Measurements from ENCODE around the gene MOB3C.
"Not testable (repeated sequence)": the region's sequence is repeated elsewhere in the genome, so short reads cannot be mapped to it uniquely, and the experiment has no call there.

The MOB3C gene

DNA sequence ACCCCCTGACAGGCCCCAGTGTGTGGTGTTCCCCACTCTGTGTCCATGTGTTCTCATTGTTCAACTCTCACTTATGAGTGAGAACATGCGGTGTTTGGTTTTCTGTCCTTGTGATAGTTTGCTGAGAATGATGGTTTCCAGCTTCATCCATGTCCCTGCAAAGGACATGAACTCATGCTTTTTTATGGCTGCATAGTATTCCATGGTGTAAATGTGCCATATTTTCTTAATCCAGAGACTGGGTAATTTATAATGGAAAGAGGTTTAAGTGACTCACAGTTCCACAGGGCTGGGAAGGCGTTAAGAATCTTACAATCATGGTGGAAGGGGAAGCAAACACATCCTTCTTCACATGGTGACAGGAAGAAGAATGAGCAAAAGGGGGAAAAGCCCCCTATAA, 38.1 kb upstream of the MOB3C start:
- not testable (repeated sequence) for H3K4me3 ChIP-seq (ENCODE audit: insufficient read depth in 1 of 2, low read depth in 1 of 2, low read length in 2 of 2); H2BK15ac ChIP-seq (ENCODE audit: low read depth, poor library complexity, severe bottlenecking); H3K4me1 ChIP-seq (ENCODE audit: control insufficient read depth, insufficient read depth, low read depth, low read length); H3K9me3 ChIP-seq (ENCODE audit: control insufficient read depth, low read length); H3K14ac ChIP-seq (ENCODE audit: low read length in 2 of 2); DNase-seq; H2BK120ac ChIP-seq (ENCODE audit: low read depth, low read length); H2BK12ac ChIP-seq (ENCODE audit: low read length in 2 of 2); H4K91ac ChIP-seq (ENCODE audit: low read length); H3K4me2 ChIP-seq (ENCODE audit: low read length, poor library complexity, severe bottlenecking); H2AFZ ChIP-seq (ENCODE audit: low read depth, low read length); H3K23ac ChIP-seq (ENCODE audit: low read length in 2 of 2); H3K18ac ChIP-seq (ENCODE audit: low read depth in 1 of 2, low read length in 2 of 2); H2AK5ac ChIP-seq (ENCODE audit: low read length, severe bottlenecking); H3K4ac ChIP-seq (ENCODE audit: low read depth in 1 of 2, low read length in 2 of 2); H2BK5ac ChIP-seq (ENCODE audit: low read depth, low read length, poor library complexity, severe bottlenecking); H3K27ac ChIP-seq (ENCODE audit: low read length, poor library complexity, severe bottlenecking); H3K9ac ChIP-seq (ENCODE audit: low read length); H4K8ac ChIP-seq (ENCODE audit: low read length); H3K27me3 ChIP-seq (ENCODE audit: control insufficient read depth in 1 of 2, insufficient read depth in 1 of 2, low read length in 2 of 2); H3K79me1 ChIP-seq (replicated peaks; ENCODE audit: low read length, poor library complexity, severe bottlenecking)
- no CpG with 5 or more reads among the region's 2 CpGs for WGBS
- peaks cover 2 to 67% of the 10 kb centered on the region in 2 experiments for H3K36me3 ChIP-seq (ENCODE audit: control insufficient read depth in 1 of 2, insufficient read depth in 2 of 2, low read depth in 1 of 2, low read length in 2 of 2)

GRCh38 chr1:46654012-46654411, 37.4 kb upstream of the MOB3C start:
- Histone ChIP-seq H3K14ac (ENCODE audit: low read length in 2 of 2) (no peak overlapping the region), H2AK5ac (ENCODE audit: low read length, severe bottlenecking) (no peak overlapping the region), H2BK12ac (ENCODE audit: low read length in 2 of 2) (no peak overlapping the region), H3K4me2 (ENCODE audit: low read length, poor library complexity, severe bottlenecking) (no peak overlapping the region), H2BK15ac (ENCODE audit: low read depth, poor library complexity, severe bottlenecking) (no peak overlapping the region), H3K9me3 (ENCODE audit: control insufficient read depth, low read length) (peaks cover 12% of the 10 kb centered on the region), H3K27me3 (ENCODE audit: control insufficient read depth in 1 of 2, insufficient read depth in 1 of 2, low read length in 2 of 2) (no peaks in the 10 kb centered on the region), H3K79me1 (replicated peaks; ENCODE audit: low read length, poor library complexity, severe bottlenecking) (no peaks in the 10 kb centered on the region), H3K4me1 (ENCODE audit: control insufficient read depth, insufficient read depth, low read depth, low read length) (no peaks in the 10 kb centered on the region), H3K4ac (ENCODE audit: low read depth in 1 of 2, low read length in 2 of 2) (no peak overlapping the region), H4K91ac (ENCODE audit: low read length) (no peak overlapping the region), H3K18ac (ENCODE audit: low read depth in 1 of 2, low read length in 2 of 2) (no peak overlapping the region), H3K27ac (ENCODE audit: low read length, poor library complexity, severe bottlenecking) (no peak overlapping the region), H2AFZ (ENCODE audit: low read depth, low read length) (no peak overlapping the region), H3K36me3 (ENCODE audit: control insufficient read depth in 1 of 2, insufficient read depth in 2 of 2, low read depth in 1 of 2, low read length in 2 of 2) (peaks cover 5 to 67% of the 10 kb centered on the region in 2 experiments), H3K4me3 (ENCODE audit: insufficient read depth in 1 of 2, low read depth in 1 of 2, low read length in 2 of 2) (peak overlapping the region in 1 of 2 experiments; percentile 48), H2BK5ac (ENCODE audit: low read depth, low read length, poor library complexity, severe bottlenecking) (no peak overlapping the region), H4K8ac (ENCODE audit: low read length) (no peak overlapping the region), H2BK120ac (ENCODE audit: low read depth, low read length) (no peak overlapping the region), H3K9ac (ENCODE audit: low read length) (peak overlapping the region; percentile 67), H3K23ac (ENCODE audit: low read length in 2 of 2) (no peak overlapping the region)
- DNase-seq, result no peak
- 100% methylated on average over 1 of the region's 1 CpG for WGBS

- DNase-seq, result peak; percentile 46
- no peak overlapping the region for H2BK5ac ChIP-seq (ENCODE audit: low read depth, low read length, poor library complexity, severe bottlenecking)
- no peak overlapping the region for H4K8ac ChIP-seq (ENCODE audit: low read length)
- peak overlapping the region; percentile 67 for H3K9ac ChIP-seq (ENCODE audit: low read length)
- 29% methylated on average over 1 of the region's 2 CpGs for WGBS
- H3K27ac ChIP-seq (ENCODE audit: low read length, poor library complexity, severe bottlenecking), result no peak overlapping the region
- H3K14ac ChIP-seq (ENCODE audit: low read length in 2 of 2), result no peak overlapping the region
- H3K4ac ChIP-seq (ENCODE audit: low read depth in 1 of 2, low read length in 2 of 2), result no peak overlapping the region
- H3K4me2 ChIP-seq (ENCODE audit: low read length, poor library complexity, severe bottlenecking), result no peak overlapping the region
- H2BK120ac ChIP-seq (ENCODE audit: low read depth, low read length), result no peak overlapping the region
- H3K4me3 ChIP-seq (ENCODE audit: insufficient read depth in 1 of 2, low read depth in 1 of 2, low read length in 2 of 2), result peak overlapping the region in 1 of 2 experiments; percentile 48
- H2AFZ ChIP-seq (ENCODE audit: low read depth, low read length), result no peak overlapping the region
- peaks cover 9 to 71% of the 10 kb centered on the region in 2 experiments for H3K36me3 ChIP-seq (ENCODE audit: control insufficient read depth in 1 of 2, insufficient read depth in 2 of 2, low read depth in 1 of 2, low read length in 2 of 2)
- H2BK12ac ChIP-seq (ENCODE audit: low read length in 2 of 2), result no peak overlapping the region
- H2AK5ac ChIP-seq (ENCODE audit: low read length, severe bottlenecking), result no peak overlapping the region
- H3K9me3 ChIP-seq (ENCODE audit: control insufficient read depth, low read length), result peaks cover 12% of the 10 kb centered on the region
- no peaks in the 10 kb centered on the region for H3K79me1 ChIP-seq (replicated peaks; ENCODE audit: low read length, poor library complexity, severe bottlenecking)
- H3K23ac ChIP-seq (ENCODE audit: low read length in 2 of 2), result no peak overlapping the region
- H2BK15ac ChIP-seq (ENCODE audit: low read depth, poor library complexity, severe bottlenecking), result no peak overlapping the region
- H3K4me1 ChIP-seq (ENCODE audit: control insufficient read depth, insufficient read depth, low read depth, low read length), result no peaks in the 10 kb centered on the region
- no peak overlapping the region for H4K91ac ChIP-seq (ENCODE audit: low read length)
- no peak overlapping the region for H3K18ac ChIP-seq (ENCODE audit: low read depth in 1 of 2, low read length in 2 of 2)
- no peaks in the 10 kb centered on the region for H3K27me3 ChIP-seq (ENCODE audit: control insufficient read depth in 1 of 2, insufficient read depth in 1 of 2, low read length in 2 of 2)
These were observed 36.9 kb upstream of the MOB3C start for GRCh38 chr1:46653405-46653958.

GRCh38 chr1:46652321-46653100, 35.9 kb upstream of the MOB3C start:
- Histone ChIP-seq H3K9ac (ENCODE audit: low read length) (no peak overlapping the region), H3K27me3 (ENCODE audit: control insufficient read depth in 1 of 2, insufficient read depth in 1 of 2, low read length in 2 of 2) (no peaks in the 10 kb centered on the region), H3K18ac (ENCODE audit: low read depth in 1 of 2, low read length in 2 of 2) (no peak overlapping the region), H3K14ac (ENCODE audit: low read length in 2 of 2) (no peak overlapping the region), H4K91ac (ENCODE audit: low read length) (no peak overlapping the region), H3K4me3 (ENCODE audit: insufficient read depth in 1 of 2, low read depth in 1 of 2, low read length in 2 of 2) (no peak overlapping the region), H3K4ac (ENCODE audit: low read depth in 1 of 2, low read length in 2 of 2) (no peak overlapping the region), H3K4me1 (ENCODE audit: control insufficient read depth, insufficient read depth, low read depth, low read length) (no peaks in the 10 kb centered on the region), H2AFZ (ENCODE audit: low read depth, low read length) (no peak overlapping the region), H2BK120ac (ENCODE audit: low read depth, low read length) (no peak overlapping the region), H3K36me3 (ENCODE audit: control insufficient read depth in 1 of 2, insufficient read depth in 2 of 2, low read depth in 1 of 2, low read length in 2 of 2) (peaks cover 15 to 66% of the 10 kb centered on the region in 2 experiments), H3K23ac (ENCODE audit: low read length in 2 of 2) (no peak overlapping the region), H2BK15ac (ENCODE audit: low read depth, poor library complexity, severe bottlenecking) (no peak overlapping the region), H3K27ac (ENCODE audit: low read length, poor library complexity, severe bottlenecking) (no peak overlapping the region), H3K9me3 (ENCODE audit: control insufficient read depth, low read length) (peaks cover 16% of the 10 kb centered on the region), H2BK5ac (ENCODE audit: low read depth, low read length, poor library complexity, severe bottlenecking) (no peak overlapping the region), H3K79me1 (replicated peaks; ENCODE audit: low read length, poor library complexity, severe bottlenecking) (no peaks in the 10 kb centered on the region), H2BK12ac (ENCODE audit: low read length in 2 of 2) (no peak overlapping the region), H4K8ac (ENCODE audit: low read length) (no peak overlapping the region), H3K4me2 (ENCODE audit: low read length, poor library complexity, severe bottlenecking) (no peak overlapping the region), H2AK5ac (ENCODE audit: low read length, severe bottlenecking) (no peak overlapping the region)
- 97% methylated on average over 3 of the region's 6 CpGs for WGBS
- DNase-seq, result no peak
